Lower leg skin (tissue), 3 donors: Measurements from ENCODE around the gene PAX5.
"Not testable (repeated sequence)": the region's sequence is repeated elsewhere in the genome, so short reads cannot be mapped to it uniquely, and the experiment has no call there.

ENCODE experiments used
- POLR2A ChIP-seq, 2 donors: fragments of 450-650 bp; IDR thresholded peaks; one replicate each; pipeline ENCODE4 v1.6.1; 2016 to 2017; ENCODE audit warnings: antibody characterized with exemption in 2 of 2, mild to moderate bottlenecking in 1 of 2, moderate library complexity in 1 of 2
- TF ChIP-seq, protein P1 (sequence below), 3 donors: fragments of 450-650 bp; IDR thresholded peaks; one replicate each; pipeline ENCODE4 v1.5.1; 2016; ENCODE audit warnings: antibody characterized with exemption in 3 of 3, mild to moderate bottlenecking in 3 of 3, moderate library complexity in 2 of 3

- TF ChIP-seq, protein P1, sequence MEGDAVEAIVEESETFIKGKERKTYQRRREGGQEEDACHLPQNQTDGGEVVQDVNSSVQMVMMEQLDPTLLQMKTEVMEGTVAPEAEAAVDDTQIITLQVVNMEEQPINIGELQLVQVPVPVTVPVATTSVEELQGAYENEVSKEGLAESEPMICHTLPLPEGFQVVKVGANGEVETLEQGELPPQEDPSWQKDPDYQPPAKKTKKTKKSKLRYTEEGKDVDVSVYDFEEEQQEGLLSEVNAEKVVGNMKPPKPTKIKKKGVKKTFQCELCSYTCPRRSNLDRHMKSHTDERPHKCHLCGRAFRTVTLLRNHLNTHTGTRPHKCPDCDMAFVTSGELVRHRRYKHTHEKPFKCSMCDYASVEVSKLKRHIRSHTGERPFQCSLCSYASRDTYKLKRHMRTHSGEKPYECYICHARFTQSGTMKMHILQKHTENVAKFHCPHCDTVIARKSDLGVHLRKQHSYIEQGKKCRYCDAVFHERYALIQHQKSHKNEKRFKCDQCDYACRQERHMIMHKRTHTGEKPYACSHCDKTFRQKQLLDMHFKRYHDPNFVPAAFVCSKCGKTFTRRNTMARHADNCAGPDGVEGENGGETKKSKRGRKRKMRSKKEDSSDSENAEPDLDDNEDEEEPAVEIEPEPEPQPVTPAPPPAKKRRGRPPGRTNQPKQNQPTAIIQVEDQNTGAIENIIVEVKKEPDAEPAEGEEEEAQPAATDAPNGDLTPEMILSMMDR (IDR thresholded peaks at IDR 0.05) = not testable (repeated sequence)
- TF ChIP-seq POLR2A (IDR thresholded peaks at IDR 0.05) = not testable (repeated sequence)
Observed at GRCh38 chr9:37081507-37081906, 47.4 kb upstream of the PAX5 start.
